Temporal lobe (tissue), 2 donors: Measurements from ENCODE around the gene TSPAN4. TPM values are rescaled to one million over a fixed set of nuclear protein-coding genes. Genes with fewer than 3 reads are reported as not detected.

Experiments used
- small RNA-seq: library from RNA; depleted of rRNA; stranded (forward); fragments of <200 nt; gene quantifications from one replicate; pipeline ENCODE3, GENCODE V24; 2014; ENCODE audit warnings: low replicate concordance
- total RNA-seq: library from RNA; depleted of rRNA; stranded (reverse); fragments of >200 nt; gene quantifications from one replicate; pipeline ENCODE4 v1.2.3, GENCODE V29; 2014

The TSPAN4 gene
- total RNA-seq, 1 donor from 2014 or later = 10.8 TPM

Small RNAs within 50 kb of the gene (small RNA-seq; reads per million reads assigned to genes)
- gene SNORA52 = not detected

Other genes starting within 250 kb of the TSPAN4 start
- gene IRF7, start 226.9 kb upstream of the TSPAN4 start, total RNA-seq = 2.7 TPM
- gene CDHR5, start 217.9 kb upstream of the TSPAN4 start, total RNA-seq = not detected
- not detected for gene SCT, start 215.7 kb upstream of the TSPAN4 start, total RNA-seq
- not detected for gene DRD4, start 205.6 kb upstream of the TSPAN4 start, total RNA-seq
- 41.1 TPM for gene DEAF1, start 147.6 kb upstream of the TSPAN4 start, total RNA-seq
- 7.4 TPM for gene TMEM80, start 147.0 kb upstream of the TSPAN4 start, total RNA-seq
- gene EPS8L2, start 136.6 kb upstream of the TSPAN4 start, total RNA-seq = 1.2 TPM
- 56.3 TPM for gene TALDO1, start 95.4 kb upstream of the TSPAN4 start, total RNA-seq
- gene GATD1, start 65.4 kb upstream of the TSPAN4 start, total RNA-seq = 24.8 TPM
- 8.6 TPM for gene CEND1, start 52.8 kb upstream of the TSPAN4 start, total RNA-seq
- 19.7 TPM for gene SLC25A22, start 44.6 kb upstream of the TSPAN4 start, total RNA-seq
- gene PIDD1, start 37.6 kb upstream of the TSPAN4 start, total RNA-seq = 4.9 TPM
- 250 TPM for gene RPLP2, start 32.9 kb upstream of the TSPAN4 start, total RNA-seq
- gene PNPLA2, start 23.9 kb upstream of the TSPAN4 start, total RNA-seq = 4.4 TPM
- gene CRACR2B, start 14.9 kb upstream of the TSPAN4 start, total RNA-seq = under 0.01 TPM
- gene CD151, start 9.9 kb upstream of the TSPAN4 start, total RNA-seq = 28.5 TPM
- 17.7 TPM for gene POLR2L, start 323 bp upstream of the TSPAN4 start, total RNA-seq
- gene CHID1, start 68.0 kb downstream of the TSPAN4 start, total RNA-seq = 17.5 TPM
- gene AP2A2, start 83.0 kb downstream of the TSPAN4 start, total RNA-seq = 39.8 TPM
- gene MUC6, start 193.9 kb downstream of the TSPAN4 start, total RNA-seq = under 0.01 TPM
- gene MUC2, start 232.0 kb downstream of the TSPAN4 start, total RNA-seq = not detected